Activated CD4-positive, alpha-beta T cell treated with anti-CD3 and anti-CD28 coated beads, Interleukin-2, amount 10 ng/mL, durations not matched to agents 7 days and 5 days (primary cell): ENCODE measurements around the gene DXO. TPM values are rescaled to one million over a fixed set of nuclear protein-coding genes. Genes with fewer than 3 reads are reported as not detected.

Experiments used
- CTCF ChIA-PET: fragments of 350-600 bp; sonication (Branson Sonifier 250); formaldehyde crosslinking; loops from one replicate; lab custom pipeline; 2021; ENCODE audit warnings: antibody characterized with exemption; lab: Charles Lee
- POLR2A ChIA-PET: fragments of 350-600 bp; sonication (Branson Sonifier 250); formaldehyde crosslinking; loops from one replicate; lab custom pipeline; 2021; ENCODE audit warnings: antibody characterized with exemption; lab: Charles Lee
- DNase-seq: peaks from one replicate; pipeline ENCODE4 v3.0.0-alpha.2; 2020
- H3K27ac Mint-ChIP-seq: one replicate; pipeline ENCODE4 v1.8.0; 2021; ENCODE audit warnings: mild to moderate bottlenecking, moderate library complexity, mixed read lengths
- H3K27me3 Mint-ChIP-seq: one replicate; pipeline ENCODE4 v1.8.0; 2021; ENCODE audit warnings: mixed read lengths
- H3K36me3 Mint-ChIP-seq: one replicate; pipeline ENCODE4 v1.8.0; 2021; ENCODE audit warnings: low read depth, mixed read lengths
- H3K4me1 Mint-ChIP-seq: one replicate; pipeline ENCODE4 v1.8.0; 2021; ENCODE audit warnings: mixed read lengths
- H3K4me3 Mint-ChIP-seq: one replicate; pipeline ENCODE4 v1.8.0; 2021; ENCODE audit warnings: mild to moderate bottlenecking, moderate library complexity, mixed read lengths
- H3K9me3 Mint-ChIP-seq: one replicate; pipeline ENCODE4 v1.8.0; 2021; ENCODE audit warnings: mixed read lengths
- microRNA-seq: library from miRNA; unstranded; fragments of <30 nt; microRNA quantifications from one replicate; pipeline ENCODE4 v1.2.0, GENCODE V29; 2021; ENCODE audit warnings: borderline microRNAs expressed, borderline replicate concordance
- total RNA-seq, 2 experiments: library from RNA; stranded (reverse); gene quantifications; one replicate each; pipeline ENCODE4 v1.2.3, GENCODE V29; 2021

Gene DXO
- total RNA-seq, 2 experiments from 2014 or later: 20.4 to 21.8 TPM

DNA sequence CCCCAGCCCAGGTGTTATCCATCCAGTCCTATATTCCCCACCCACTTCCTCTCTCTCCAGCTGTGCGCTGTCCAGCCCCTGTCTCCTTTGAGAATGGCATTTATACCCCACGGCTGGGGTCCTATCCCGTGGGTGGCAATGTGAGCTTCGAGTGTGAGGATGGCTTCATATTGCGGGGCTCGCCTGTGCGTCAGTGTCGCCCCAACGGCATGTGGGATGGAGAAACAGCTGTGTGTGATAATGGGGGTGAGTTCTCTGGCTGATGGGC lies 43.3 kb downstream of the DXO start:
- H3K36me3 Mint-ChIP-seq: no peaks in the 10 kb centered on the region
- H3K27ac Mint-ChIP-seq: no peak overlapping the region
- no peaks in the 10 kb centered on the region for H3K9me3 Mint-ChIP-seq
- no peaks in the 10 kb centered on the region for H3K4me1 Mint-ChIP-seq
- H3K27me3 Mint-ChIP-seq: no peaks in the 10 kb centered on the region
- CTCF ChIA-PET: no interaction called here
- no peak for DNase-seq
- no peak overlapping the region for H3K4me3 Mint-ChIP-seq
- POLR2A ChIA-PET: no interaction called here

- ChIA-PET CTCF (no interaction called here), POLR2A (no interaction called here)
- Mint-ChIP-seq H3K36me3 (no peaks in the 10 kb centered on the region), H3K9me3 (no peaks in the 10 kb centered on the region), H3K4me1 (no peaks in the 10 kb centered on the region), H3K27me3 (no peaks in the 10 kb centered on the region), H3K27ac (no peak overlapping the region), H3K4me3 (no peak overlapping the region)
- no peak for DNase-seq
Measured at GRCh38 chr6:31927863-31928671, 43.9 kb downstream of the DXO start.

DNA sequence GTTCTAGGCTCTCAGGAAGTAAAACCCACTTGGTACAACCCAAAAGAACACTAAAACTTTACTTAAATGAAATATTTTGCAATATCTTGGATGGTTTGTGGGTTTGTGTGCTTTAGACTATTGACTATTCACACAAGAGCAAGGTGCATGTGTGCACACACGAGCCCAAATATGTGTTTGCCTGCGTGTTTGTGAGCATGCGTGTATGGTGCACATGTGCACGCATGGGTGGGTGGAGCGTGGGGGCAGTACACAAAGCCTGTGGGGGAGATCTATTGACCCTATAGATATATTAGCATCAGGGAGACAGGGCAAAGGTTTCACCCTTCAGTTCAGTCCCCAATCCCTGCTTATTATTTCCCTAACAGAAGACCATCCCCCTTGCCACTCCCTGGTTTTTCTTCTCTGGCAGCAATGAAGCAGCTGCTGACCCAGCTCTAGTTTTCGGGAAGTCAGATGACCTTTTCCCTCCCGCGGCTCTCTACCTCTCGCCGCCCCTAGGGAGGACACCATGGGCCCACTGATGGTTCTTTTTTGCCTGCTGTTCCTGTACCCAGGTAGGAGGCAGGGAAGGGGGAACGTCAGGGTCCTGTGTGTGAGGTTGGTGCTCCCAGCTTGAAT lies 44.6 kb downstream of the DXO start, which contains the start of gene C2:
Gene C2 (plus strand): TSS at position 476 of the 621 bp plus-strand sequence. CDS start 36 bp downstream, at position 512.
- Mint-ChIP-seq H3K27me3 (no peaks in the 10 kb centered on the region), H3K27ac (no peak within 1 kb of the TSS), H3K4me3 (no peak within 1 kb of the TSS), H3K36me3 (no peaks in the 10 kb centered on the region), H3K9me3 (no peaks in the 10 kb centered on the region), H3K4me1 (no peaks in the 10 kb centered on the region)
- ChIA-PET CTCF (no interaction called here), POLR2A (no interaction called here)
- DNase-seq: no peak

DNA sequence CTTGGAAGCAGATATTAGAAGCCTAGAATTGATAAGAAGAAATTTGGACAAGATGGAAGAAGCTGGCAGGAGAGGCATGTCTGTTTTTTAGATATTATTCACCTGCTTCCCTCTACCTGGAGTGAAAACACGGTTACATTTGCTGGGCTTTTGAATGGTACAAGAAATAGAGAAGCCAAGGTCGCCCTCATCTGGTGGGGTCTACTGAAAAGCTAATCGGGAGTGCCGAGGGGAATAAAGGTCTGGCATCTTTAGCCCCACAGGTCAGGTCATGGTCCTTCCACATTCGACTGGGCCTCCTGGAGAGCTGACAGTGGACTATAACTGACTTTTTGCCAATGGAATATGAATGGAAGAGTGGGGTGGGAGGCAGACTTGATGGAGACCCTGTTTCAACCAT lies 49.0 kb downstream of the DXO start:
- ChIA-PET POLR2A (no interaction called here), CTCF (interaction anchor here (0.6 to 1.9 kb wide), 5 partner anchors 28 to 418 kb away, joined by 3 to 4 read pairs (median 4); partner anchors contain the start of genes NELFE and SKIC2)
- H3K4me1 Mint-ChIP-seq: no peaks in the 10 kb centered on the region
- no peaks in the 10 kb centered on the region for H3K27me3 Mint-ChIP-seq
- H3K36me3 Mint-ChIP-seq: no peaks in the 10 kb centered on the region
- H3K27ac Mint-ChIP-seq: no peak overlapping the region
- no peaks in the 10 kb centered on the region for H3K9me3 Mint-ChIP-seq
- no peak overlapping the region for H3K4me3 Mint-ChIP-seq
- peak; percentile 20 for DNase-seq

GRCh38 chr6:31920811-31921210 lies 51.1 kb downstream of the DXO start:
- ChIA-PET POLR2A (no interaction called here), CTCF (no interaction called here)
- H3K36me3 Mint-ChIP-seq: no peaks in the 10 kb centered on the region
- no peak overlapping the region for H3K4me3 Mint-ChIP-seq
- no peak for DNase-seq
- H3K4me1 Mint-ChIP-seq: no peaks in the 10 kb centered on the region
- H3K27ac Mint-ChIP-seq: no peak overlapping the region
- H3K27me3 Mint-ChIP-seq: peaks cover 2% of the 10 kb centered on the region
- no peaks in the 10 kb centered on the region for H3K9me3 Mint-ChIP-seq

Small RNA genes lying within 50 kb of the gene (microRNA-seq; reads per million reads assigned to microRNA genes)
- not detected for gene MIR1236

Other genes with a start within 250 kb of the DXO start
- under 1 TPM; 0.15 to 0.19 TPM for gene MPIG6B, start 248.8 kb downstream of the DXO start, total RNA-seq
- gene DDAH2, start 242.8 kb downstream of the DXO start, total RNA-seq: 10 to 100 TPM; 13.3 to 15.4 TPM
- gene CLIC1, start 235.6 kb downstream of the DXO start, total RNA-seq: 100 to 1,000 TPM; 525 to 561 TPM
- gene MSH5, start 232.1 kb downstream of the DXO start, total RNA-seq: 10 to 100 TPM; 56.1 to 58.0 TPM
- 10 to 100 TPM in 1 of 2 experiments, 1 to 10 TPM in 1; 9.8 to 12.0 TPM for gene SAPCD1, start 209.5 kb downstream of the DXO start, total RNA-seq
- 1 to 10 TPM; 5.2 to 5.4 TPM for gene VWA7, start 194.8 kb downstream of the DXO start, total RNA-seq
- 100 to 1,000 TPM in 1 of 2 experiments, 10 to 100 TPM in 1; 85.0 to 100 TPM for gene VARS1, start 176.4 kb downstream of the DXO start, total RNA-seq
- gene LSM2, start 165.2 kb downstream of the DXO start, total RNA-seq: 100 to 1,000 TPM; 103 to 109 TPM
- gene HSPA1L, start 156.9 kb downstream of the DXO start, total RNA-seq: 1 to 10 TPM; 3.3 to 3.5 TPM
- gene HSPA1A, start 156.6 kb downstream of the DXO start, total RNA-seq: 10 to 100 TPM; 89.8 to 92.7 TPM
- 10 to 100 TPM; 44.0 to 47.2 TPM for gene HSPA1B, start 144.4 kb downstream of the DXO start, total RNA-seq
- 10 to 100 TPM; 16.7 to 17.0 TPM for gene NEU1, start 109.3 kb downstream of the DXO start, total RNA-seq
- gene SLC44A4, start 93.1 kb downstream of the DXO start, total RNA-seq: under 1 TPM in 1 of 2 experiments, not detected in 1; 0.15 TPM
- gene EHMT2, start 74.4 kb downstream of the DXO start, total RNA-seq: 10 to 100 TPM; 70.4 to 71.6 TPM
- 1 to 10 TPM; 1.3 to 1.8 TPM for gene ZBTB12, start 70.1 kb downstream of the DXO start, total RNA-seq
- gene C2, start 44.4 kb downstream of the DXO start, total RNA-seq: 1 to 10 TPM in 1 of 2 experiments, under 1 TPM in 1; 0.57 to 1.3 TPM
- under 1 TPM in 1 of 2 experiments, not detected in 1; 0.37 TPM for gene CFB, start 26.0 kb downstream of the DXO start, total RNA-seq
- gene NELFE, start 13.2 kb downstream of the DXO start, total RNA-seq: 10 to 100 TPM; 65.2 to 72.3 TPM
- 100 to 1,000 TPM in 1 of 2 experiments, 10 to 100 TPM in 1; 88.0 to 101 TPM for gene SKIC2, start 13.0 kb downstream of the DXO start, total RNA-seq
- gene C4A, start 9.9 kb upstream of the DXO start, total RNA-seq: 1 to 10 TPM; 3.0 to 4.2 TPM
- gene C4B, start 42.7 kb upstream of the DXO start, total RNA-seq: 1 to 10 TPM; 2.0 to 2.2 TPM
- under 1 TPM in 1 of 2 experiments, not detected in 1; 0.12 TPM for gene CYP21A2, start 66.3 kb upstream of the DXO start, total RNA-seq
- 1 to 10 TPM; 3.9 to 6.7 TPM for gene TNXB, start 137.2 kb upstream of the DXO start, total RNA-seq
- gene ATF6B, start 156.1 kb upstream of the DXO start, total RNA-seq: 100 to 1,000 TPM; 141 to 142 TPM
- gene FKBPL, start 158.2 kb upstream of the DXO start, total RNA-seq: 1 to 10 TPM; 6.6 to 7.8 TPM
- under 1 TPM; 0.17 to 0.23 TPM for gene PRRT1, start 179.8 kb upstream of the DXO start, total RNA-seq
- 1 to 10 TPM; 8.3 to 9.2 TPM for gene PPT2, start 182.0 kb upstream of the DXO start, total RNA-seq
- gene EGFL8, start 192.5 kb upstream of the DXO start, total RNA-seq: 1 to 10 TPM; 6.0 to 8.6 TPM
- 10 to 100 TPM; 47.3 to 52.0 TPM for gene AGPAT1, start 203.9 kb upstream of the DXO start, total RNA-seq
- gene RNF5, start 206.3 kb upstream of the DXO start, total RNA-seq: 10 to 100 TPM; 39.8 to 49.7 TPM
- 10 to 100 TPM; 45.4 to 47.1 TPM for gene AGER, start 212.1 kb upstream of the DXO start, total RNA-seq
- 10 to 100 TPM; 98.2 to 98.4 TPM for gene PBX2, start 218.1 kb upstream of the DXO start, total RNA-seq
- 100 to 1,000 TPM; 274 to 282 TPM for gene GPSM3, start 220.5 kb upstream of the DXO start, total RNA-seq